Right lobe of liver (tissue), 4 donors: ENCODE results near the gene MAP2.

Experiments
- CTCF ChIP-seq, 4 donors: fragments of 200-600 bp in 3 of 4; fragments of 450-650 bp in 1 of 4; IDR thresholded peaks; one replicate each; pipeline versions ENCODE4 v1.5.1 to v1.8.0; 2016 to 2022; ENCODE audit warnings: antibody characterized with exemption in 4 of 4, mild to moderate bottlenecking in 2 of 4
- POLR2A ChIP-seq: fragments of 450-650 bp; IDR thresholded peaks from one replicate; pipeline ENCODE4 v1.6.1; 2017; ENCODE audit warnings: antibody characterized with exemption, mild to moderate bottlenecking
- donor health status: DM: no; HTN: no; CAD: no.
- donor health status: DM: no; HTN: no; CAD: no.
- donor health status: DM: no; HTN: yes; CAD: no.

DNA sequence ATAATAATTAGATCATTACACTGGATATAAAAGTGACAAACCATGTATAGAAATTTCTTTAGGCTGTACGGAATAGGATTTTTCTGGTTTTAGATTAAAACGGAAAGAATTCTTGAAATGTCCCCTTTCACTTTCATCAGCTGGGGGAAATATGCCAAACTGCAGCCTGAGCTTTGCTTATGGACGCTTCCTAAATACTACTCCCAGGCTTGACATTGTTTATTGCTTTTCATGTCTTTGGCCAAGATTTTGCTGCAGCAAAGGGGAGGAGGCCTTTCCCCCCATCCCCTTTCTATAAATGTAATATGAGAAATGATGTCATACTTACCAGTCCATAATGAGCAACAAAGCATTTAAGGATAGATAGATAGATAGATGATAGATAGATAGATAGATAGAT, 158.4 kb downstream of the MAP2 start:
- TF ChIP-seq POLR2A, result no peak
- TF ChIP-seq CTCF (IDR thresholded peaks at IDR 0.05), result no peak
